Heart left ventricle (tissue), 16 donors: ENCODE results near the gene CEPT1. TPM values are rescaled to one million over a fixed set of nuclear protein-coding genes. Genes with fewer than 3 reads are reported as not detected.
A peak's percentile ranks its signal among the peaks of the same experiment; 100 is the strongest.

Experiments used
- ATAC-seq, 4 donors: fragments of 200-7000 bp; cut with Tn5 transposase; one replicate each; pipeline ENCODE4 v1.9.1; 2020 to 2022; ENCODE audit warnings: moderate library complexity in 4 of 4, mild to moderate bottlenecking in 3 of 4, moderate number of reproducible peaks in 1 of 4
- DNase-seq, 5 donors: peaks; one replicate each; pipeline ENCODE4 v3.0.0-alpha.2; 2020
- H3K27ac ChIP-seq, 12 donors: fragments of 200-600 bp; sonication (generic) in 4 of 12; one replicate each; pipeline versions ENCODE4 v1.5.0 to v1.8.0; 2016 to 2022; ENCODE audit warnings: mild to moderate bottlenecking in 2 of 12
- H3K27me3 ChIP-seq, 9 donors: fragments of 200-600 bp; sonication (generic) in 2 of 9; one replicate each; pipeline versions ENCODE4 v1.5.1 to v1.8.0; 2016 to 2022; ENCODE audit warnings: mild to moderate bottlenecking in 3 of 9
- H3K36me3 ChIP-seq, 9 donors: fragments of 200-600 bp; sonication (generic) in 2 of 9; one replicate each; pipeline versions ENCODE4 v1.5.0 to v1.8.0; 2018 to 2022; ENCODE audit warnings: mild to moderate bottlenecking in 2 of 9
- H3K4me1 ChIP-seq, 12 donors: fragments of 200-600 bp; sonication (generic) in 4 of 12; one replicate each; pipeline versions ENCODE4 v1.5.0 to v1.8.0; 2016 to 2022; ENCODE audit warnings: mild to moderate bottlenecking in 3 of 12
- H3K4me3 ChIP-seq, 12 donors: fragments of 200-600 bp; sonication (generic) in 4 of 12; one replicate each; pipeline versions ENCODE4 v1.5.0 to v1.8.0; 2017 to 2022; ENCODE audit warnings: mild to moderate bottlenecking in 9 of 12, moderate library complexity in 4 of 12
- H3K9me3 ChIP-seq, 12 donors: fragments of 200-600 bp; sonication (generic) in 4 of 12; one replicate each; pipeline versions ENCODE4 v1.5.0 to v1.8.0; 2016 to 2022; ENCODE audit warnings: mild to moderate bottlenecking in 1 of 12
- POLR2A ChIP-seq, 2 donors: fragments of 450-650 bp; IDR thresholded peaks; one replicate each; pipeline ENCODE4 v1.6.1; 2017; ENCODE audit warnings: antibody characterized with exemption in 2 of 2, mild to moderate bottlenecking in 2 of 2, moderate library complexity in 2 of 2
- WGBS, 4 donors: extraction: QIAGEN DNeasy Blood & Tissue Kit in 2 of 4; methylation state at CpG; one replicate each; pipeline versions ENCODE4 v1.1.5 to v1.1.7; 2013 to 2018; 5-methylcytosine and 5-hydroxymethylcytosine counted together
- intact Hi-C, 10 donors: fragments of 100-400 bp; cut with DNase I; formaldehyde crosslinking; loops; one replicate each; pipeline versions ENCODE4 v1.11.1 to v1.14.2; 2022
- polyA plus RNA-seq, 2 donors: library from polyadenylated mRNA; stranded (reverse); fragments of 200-250 nt; gene quantifications; one replicate each; pipeline ENCODE4 v1.2.3, GENCODE V29; 2013
- total RNA-seq, 9 donors: library from RNA; depleted of rRNA in 2 of 9; stranded (reverse); fragments of >200 nt in 2 of 9; fragmentation: NEBNext Ultra II Directional in 3 of 9; extraction: Animal tissue kit (Norgen Biotek cat#: 25700) in 3 of 9; gene quantifications; one replicate each; pipeline versions ENCODE4 v1.1.0 to v1.2.4, GENCODE V29; 2016 to 2023
- TF ChIP-seq, protein P1 (sequence below), 12 donors: fragments of 200-600 bp; sonication (generic) in 4 of 12; IDR thresholded peaks; one replicate each; pipeline versions ENCODE4 v1.5.0 to v1.8.0; 2018 to 2022; ENCODE audit warnings: antibody characterized with exemption in 12 of 12, mild to moderate bottlenecking in 5 of 12
- donor health status: ischemic (EF 13 %, LVEDD 7.1; RV severe dilation, severe dysfunction).
- donor health status: healthy with polysubstance abuse.
- donor health status: DM: no; HTN: yes; CAD: no.
- donor health status: DM: no; HTN: no; CAD: no.
- donor health status: ischemic (EF 25% LVEDD 6.9; RV normal size, moderate dysfunction).
- donor health status: ischemic (EF 25% LVEDD 5.7; RV mildly dilated, moderate dysfunction).
- donor health status: healthy.
- donor health status: DM: yes; HTN: yes; CAD: no.
- donor health status: ischemic (EF 35%, LVEDD 5.7; RV mildly dilated, moderate dysfunction).
- donor health status: nonischemic (EF 11% LVEDD 7.7; RV severe dilation, severe dysfunction).
- donor health status: DM: yes; HTN: yes; CAD: no.
- donor health status: PGD.
- donor health status: ischemic (EF 29% LVEDD 5.4; RV normal size, mild dysfunction).
- donor health status: nonischemic (EF 23%, LVEDD 6.1; RV moderate dilation, normal function).

CEPT1 gene
- total and polyA plus RNA-seq, 11 donors, result 7.4 to 26.9 (median 11.6) TPM

- TF ChIP-seq, protein P1, sequence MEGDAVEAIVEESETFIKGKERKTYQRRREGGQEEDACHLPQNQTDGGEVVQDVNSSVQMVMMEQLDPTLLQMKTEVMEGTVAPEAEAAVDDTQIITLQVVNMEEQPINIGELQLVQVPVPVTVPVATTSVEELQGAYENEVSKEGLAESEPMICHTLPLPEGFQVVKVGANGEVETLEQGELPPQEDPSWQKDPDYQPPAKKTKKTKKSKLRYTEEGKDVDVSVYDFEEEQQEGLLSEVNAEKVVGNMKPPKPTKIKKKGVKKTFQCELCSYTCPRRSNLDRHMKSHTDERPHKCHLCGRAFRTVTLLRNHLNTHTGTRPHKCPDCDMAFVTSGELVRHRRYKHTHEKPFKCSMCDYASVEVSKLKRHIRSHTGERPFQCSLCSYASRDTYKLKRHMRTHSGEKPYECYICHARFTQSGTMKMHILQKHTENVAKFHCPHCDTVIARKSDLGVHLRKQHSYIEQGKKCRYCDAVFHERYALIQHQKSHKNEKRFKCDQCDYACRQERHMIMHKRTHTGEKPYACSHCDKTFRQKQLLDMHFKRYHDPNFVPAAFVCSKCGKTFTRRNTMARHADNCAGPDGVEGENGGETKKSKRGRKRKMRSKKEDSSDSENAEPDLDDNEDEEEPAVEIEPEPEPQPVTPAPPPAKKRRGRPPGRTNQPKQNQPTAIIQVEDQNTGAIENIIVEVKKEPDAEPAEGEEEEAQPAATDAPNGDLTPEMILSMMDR (IDR thresholded peaks at IDR 0.05), result no peak
- TF ChIP-seq POLR2A (IDR thresholded peaks at IDR 0.05), result no peak
- Histone ChIP-seq H3K27ac (peak overlapping the region in 1 of 12 donors; percentile 95), H3K36me3 (no peaks in the 10 kb centered on the region), H3K4me1 (peaks cover 0 to 76% (median 6%) of the 10 kb centered on the region in 12 donors), H3K9me3 (no peaks in the 10 kb centered on the region), H3K4me3 (no peak overlapping the region), H3K27me3 (peaks cover 0 to 22% (median 4%) of the 10 kb centered on the region in 9 donors)
- intact Hi-C loops, result no loop called here
- WGBS, 4 donors, result 86 to 96% (median 94%) methylated on average over 1 of the region's 1 CpG
- no peak for ATAC-seq
- no peak for DNase-seq
Observed at GRCh38 chr1:111202366-111202706, 62.3 kb downstream of the CEPT1 start.

DNA sequence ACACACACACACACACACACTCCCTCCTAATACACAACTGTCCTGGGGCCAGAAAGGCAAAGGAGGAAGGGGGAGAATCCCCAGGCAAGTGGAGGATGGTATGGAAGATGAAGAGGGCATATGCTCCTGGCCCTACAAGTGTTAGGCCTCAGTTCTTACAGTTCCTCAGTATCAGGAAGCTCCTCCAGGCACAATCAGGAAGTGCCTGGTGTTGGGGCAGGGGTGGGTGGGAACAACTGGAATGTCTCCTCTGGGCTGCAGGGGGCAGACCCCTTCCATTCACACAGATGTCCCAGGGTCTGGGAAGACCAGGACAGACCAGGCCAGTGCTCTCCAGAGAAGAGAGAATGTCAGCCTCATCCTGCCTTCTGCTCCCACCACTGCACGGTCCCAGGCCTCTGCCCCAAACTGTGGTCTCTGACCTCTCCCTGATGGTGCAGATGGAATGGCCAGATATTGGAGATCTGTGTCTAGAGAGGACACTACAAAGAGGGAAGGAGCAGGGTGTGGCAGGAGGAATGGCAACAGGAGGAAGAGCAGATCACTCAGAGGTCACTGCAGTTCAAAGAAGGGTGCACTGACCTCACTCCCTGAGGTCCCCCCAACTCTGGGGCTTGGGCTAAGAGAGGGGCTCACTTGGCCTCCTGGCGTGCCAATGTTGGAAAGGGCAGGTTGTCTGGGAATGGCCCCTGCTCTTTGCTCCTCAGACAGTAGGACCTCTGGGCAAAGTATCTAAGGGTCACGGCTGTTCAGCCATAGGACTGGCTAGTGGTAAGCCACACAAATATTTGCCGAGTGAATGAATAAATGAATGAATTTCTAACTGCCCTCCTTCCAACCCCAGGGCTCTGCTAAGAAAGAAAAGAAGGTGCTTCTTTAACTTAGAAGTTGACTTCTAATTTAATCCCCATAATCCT, 62.9 kb downstream of the CEPT1 start:
- DNase-seq, result no peak
- 86 to 98% (median 91%) methylated on average over 3 to 4 of the region's 4 CpGs for WGBS, 4 donors
- H3K27ac ChIP-seq, result peak overlapping the region in 3 of 12 donors; percentile 41 to 93 (median 54)
- intact Hi-C loops, result no loop called here
- H3K36me3 ChIP-seq, result no peaks in the 10 kb centered on the region
- peaks cover 0 to 70% (median 6%) of the 10 kb centered on the region in 12 donors for H3K4me1 ChIP-seq
- peak overlapping the region in 9 of 12 donors; percentile 57 to 73 (median 67) for H3K4me3 ChIP-seq
- H3K27me3 ChIP-seq, result peaks cover 0 to 22% (median 4%) of the 10 kb centered on the region in 9 donors
- H3K9me3 ChIP-seq, result no peaks in the 10 kb centered on the region
- ATAC-seq, result no peak
- TF ChIP-seq, protein P1 (IDR thresholded peaks at IDR 0.05), result no peak
- no peak for TF ChIP-seq POLR2A (IDR thresholded peaks at IDR 0.05)

GRCh38 chr1:111203681-111204200, 63.7 kb downstream of the CEPT1 start:
- H3K27me3 ChIP-seq, result peaks cover 0 to 22% (median 4%) of the 10 kb centered on the region in 9 donors
- H3K4me1 ChIP-seq, result peaks cover 0 to 62% (median 6%) of the 10 kb centered on the region in 12 donors
- intact Hi-C loops, result no loop called here
- H3K9me3 ChIP-seq, result no peaks in the 10 kb centered on the region
- TF ChIP-seq, protein P1 (IDR thresholded peaks at IDR 0.05), result no peak
- no peak for TF ChIP-seq POLR2A (IDR thresholded peaks at IDR 0.05)
- peak overlapping the region; percentile 32 to 73 (median 64) for H3K4me3 ChIP-seq
- ATAC-seq (peak in 3 of 4 donors; percentile 35 to 73 (median 66)), DNase-seq (peak; percentile 65 to 90 (median 82))
- H3K36me3 ChIP-seq, result no peaks in the 10 kb centered on the region
- peak overlapping the region in 7 of 12 donors; percentile 11 to 93 (median 46) for H3K27ac ChIP-seq
- WGBS, 4 donors, result 14 to 29% (median 22%) methylated on average over 21 to 41 of the region's 41 CpGs
